PFSK-1 (cell line): ENCODE measurements around the gene LRMDA.

ENCODE experiments used
- POLR2AphosphoS5 ChIP-seq: IDR thresholded peaks from 2 replicates; pipeline ENCODE4 v1.6.1; 2012; ENCODE audit warnings: low read depth, mild to moderate bottlenecking, control low read depth, low read length, moderate library complexity
- REST ChIP-seq, 2 experiments: IDR thresholded peaks; 2 replicates each; pipeline versions ENCODE4 v1.6.1 to v1.8.0; 2011 to 2012; ENCODE audit warnings: low read depth in 2 of 2, low read length in 2 of 2, control low read depth in 1 of 2, inconsistent platforms in 1 of 2, mild to moderate bottlenecking in 1 of 2, moderate library complexity in 1 of 2; ENCODE audit not compliant: insufficient read depth in 1 of 2
- TAF1 ChIP-seq: IDR thresholded peaks from 2 replicates; pipeline ENCODE4 v1.6.1; 2012; ENCODE audit warnings: low read length, control low read depth, borderline replicate concordance; ENCODE audit not compliant: insufficient read depth

DNA sequence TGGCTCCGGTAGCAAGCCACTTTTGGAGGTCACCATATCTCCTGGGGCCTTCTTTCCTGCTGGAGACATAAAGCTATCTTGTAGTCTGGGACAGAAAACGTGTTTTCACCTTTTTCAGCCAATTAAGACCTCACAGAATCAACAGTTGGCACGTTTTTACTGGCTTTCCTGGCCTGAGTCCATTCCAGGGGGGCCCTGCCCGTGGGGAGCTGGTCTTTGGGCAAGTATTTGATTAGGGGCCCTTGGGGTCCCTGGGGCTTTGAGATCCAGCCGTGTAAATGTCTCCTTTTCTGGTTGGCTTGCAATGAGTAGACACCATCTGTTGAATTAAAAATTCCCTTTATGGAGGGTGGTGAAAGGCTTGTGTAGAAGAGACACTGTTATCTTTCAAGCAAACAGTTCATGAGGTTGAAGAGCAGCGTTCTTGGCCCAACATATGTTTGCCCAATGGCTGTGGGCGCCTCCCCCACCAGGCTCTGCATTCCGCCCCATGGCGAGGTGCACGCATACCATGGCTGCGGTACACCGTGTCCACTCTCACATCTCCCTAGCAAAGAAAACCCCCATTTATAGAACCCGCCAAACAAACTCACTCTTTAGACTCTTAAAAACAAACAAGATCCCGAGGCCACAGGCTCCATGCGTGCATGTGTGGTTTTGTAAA is 593.2 kb downstream of the LRMDA start:
- no peak for TF ChIP-seq REST (IDR thresholded peaks at IDR 0.05; ENCODE audit: insufficient read depth in 1 of 2, low read depth in 2 of 2, low read length in 2 of 2)
- no peak for TF ChIP-seq POLR2AphosphoS5
- TF ChIP-seq TAF1 = no peak
